ENCODE measurements around the gene DYNC2I2.
"Not testable (repeated sequence)": the region's sequence is repeated elsewhere in the genome, so short reads cannot be mapped to it uniquely, and the experiment has no call there.

DYNC2I2 gene

GRCh38 chr9:128702445-128702948 lies 45.9 kb upstream of the DYNC2I2 start, which contains the start of gene PKN3:
PKN3 (plus strand) TSS chr9:128702503; CDS start chr9:128702916, 413 bp downstream.
- H3F3A ChIP-seq (ENCODE audit: insufficient read depth, low read length) = peaks cover 4% of the 10 kb centered on the region
- peak within 1 kb of the TSS; percentile 83 for H2AFZ ChIP-seq (ENCODE audit: low read length)
- H3K9me3 ChIP-seq (replicated peaks; ENCODE audit: insufficient read depth, low read length) = no peaks in the 10 kb centered on the region
- no peak within 1 kb of the TSS for H3K27ac ChIP-seq (ENCODE audit: low read length)
- no peaks in the 10 kb centered on the region for H3K36me3 ChIP-seq (replicated peaks; ENCODE audit: insufficient read depth, low read length)
- no peaks in the 10 kb centered on the region for H4K20me1 ChIP-seq (ENCODE audit: insufficient read depth, low read length)
- H3K4me2 ChIP-seq (ENCODE audit: low read depth, low read length) = peak within 1 kb of the TSS; percentile 86
- no peaks in the 10 kb centered on the region for H3K9me2 ChIP-seq (replicated peaks; ENCODE audit: insufficient read depth, low read length)
- H3K9ac ChIP-seq (ENCODE audit: low read length) = peak within 1 kb of the TSS; percentile 69; the same call in 1 of the 2 replicates
- peak; percentile 86 for DNase-seq
- H3K79me2 ChIP-seq (ENCODE audit: low read length) = no peaks in the 10 kb centered on the region
- peak within 1 kb of the TSS; percentile 72 for H3K4me3 ChIP-seq (ENCODE audit: low read length)
- H3K4me1 ChIP-seq (ENCODE audit: low read length) = no peaks in the 10 kb centered on the region
- TF ChIP-seq CTCF (IDR thresholded peaks at IDR 0.05; ENCODE audit: low read length) = peak; percentile 87
- TF ChIP-seq EZH2phosphoT487 (IDR thresholded peaks at IDR 0.05; ENCODE audit: low read length) = no peak
- no peak for TF ChIP-seq EZH2 (optimal IDR thresholded peaks at IDR 0.05; ENCODE audit: low read depth, low read length)
- H3K27me3 ChIP-seq (replicated peaks; ENCODE audit: insufficient read depth, low read length) = no peaks in the 10 kb centered on the region

GRCh38 chr9:128701227-128701854 lies 44.7 kb upstream of the DYNC2I2 start:
- Histone ChIP-seq H3K9me3 (replicated peaks; ENCODE audit: insufficient read depth, low read length) (no peaks in the 10 kb centered on the region), H3K27ac (ENCODE audit: low read length) (no peak overlapping the region), H3K79me2 (ENCODE audit: low read length) (no peaks in the 10 kb centered on the region), H2AFZ (ENCODE audit: low read length) (no peak overlapping the region), H3K4me1 (ENCODE audit: low read length) (no peaks in the 10 kb centered on the region), H3K9ac (ENCODE audit: low read length) (no peak overlapping the region), H3F3A (ENCODE audit: insufficient read depth, low read length) (peaks cover 10% of the 10 kb centered on the region), H3K4me2 (ENCODE audit: low read depth, low read length) (no peak overlapping the region), H3K4me3 (ENCODE audit: low read length) (no peak overlapping the region), H4K20me1 (ENCODE audit: insufficient read depth, low read length) (no peaks in the 10 kb centered on the region), H3K36me3 (replicated peaks; ENCODE audit: insufficient read depth, low read length) (no peaks in the 10 kb centered on the region; the same call in 1 of the 2 replicates), H3K9me2 (replicated peaks; ENCODE audit: insufficient read depth, low read length) (no peaks in the 10 kb centered on the region), H3K27me3 (replicated peaks; ENCODE audit: insufficient read depth, low read length) (no peaks in the 10 kb centered on the region)
- no peak for DNase-seq
- TF ChIP-seq EZH2phosphoT487 (IDR thresholded peaks at IDR 0.05; ENCODE audit: low read length) (no peak), EZH2 (optimal IDR thresholded peaks at IDR 0.05; ENCODE audit: low read depth, low read length) (no peak), CTCF (IDR thresholded peaks at IDR 0.05; ENCODE audit: low read length) (no peak)

- not testable (repeated sequence) for H3K4me2 ChIP-seq (ENCODE audit: low read depth, low read length); H3K9me2 ChIP-seq (replicated peaks; ENCODE audit: insufficient read depth, low read length); H3K27ac ChIP-seq (ENCODE audit: low read length); H2AFZ ChIP-seq (ENCODE audit: low read length); H3K79me2 ChIP-seq (ENCODE audit: low read length); H3K36me3 ChIP-seq (replicated peaks; ENCODE audit: insufficient read depth, low read length); H3K4me1 ChIP-seq (ENCODE audit: low read length); H3K9ac ChIP-seq (ENCODE audit: low read length); H3K9me3 ChIP-seq (replicated peaks; ENCODE audit: insufficient read depth, low read length); H4K20me1 ChIP-seq (ENCODE audit: insufficient read depth, low read length); H3K27me3 ChIP-seq (replicated peaks; ENCODE audit: insufficient read depth, low read length); H3K4me3 ChIP-seq (ENCODE audit: low read length); DNase-seq
- peaks cover 16% of the 10 kb centered on the region for H3F3A ChIP-seq (ENCODE audit: insufficient read depth, low read length)
These were observed 42.6 kb upstream of the DYNC2I2 start for GRCh38 chr9:128699096-128699795.

Data from MM.1S (cell line).